HG02970 (cell line): Measurements from ENCODE around the gene DPH7.
"Not testable (repeated sequence)": the region's sequence is repeated elsewhere in the genome, so short reads cannot be mapped to it uniquely, and the experiment has no call there.

Experiments
- ATAC-seq: cut with Tn5 transposase; IDR thresholded peaks from one replicate; pipeline ENCODE4 v1.9.1; 2021; ENCODE audit warnings: mild to moderate bottlenecking, moderate library complexity, moderate number of reproducible peaks; ENCODE audit not compliant: unreplicated experiment, low FRiP score

Gene DPH7

GRCh38 chr9:137551264-137552021 is 27.3 kb downstream of the DPH7 start, which contains the start of gene MRPL41:
TSS of gene MRPL41 (plus strand) at chr9:137551879. CDS start at chr9:137552082, 203 bp downstream.
- ATAC-seq: peak; percentile 85

- ATAC-seq: not testable (repeated sequence)
Observed at GRCh38 chr9:137550958-137551263, 27.8 kb downstream of the DPH7 start.

- ATAC-seq: no peak
Observed at GRCh38 chr9:137550231-137550621, 28.5 kb downstream of the DPH7 start, which contains the start of gene PNPLA7. TSS of gene PNPLA7 (minus strand) at chr9:137550402. CDS start at chr9:137550197, 205 bp downstream.

- no peak for ATAC-seq
Observed at GRCh38 chr9:137547687-137548543, 30.8 kb downstream of the DPH7 start.

GRCh38 chr9:137545123-137545522 is 33.6 kb downstream of the DPH7 start:
- ATAC-seq: no peak

- no peak for ATAC-seq
Observed at GRCh38 chr9:137544176-137544760, 34.5 kb downstream of the DPH7 start.

- ATAC-seq: no peak
Observed at GRCh38 chr9:137543237-137543963, 35.3 kb downstream of the DPH7 start.

GRCh38 chr9:137542486-137542885 is 36.2 kb downstream of the DPH7 start:
- ATAC-seq: no peak

GRCh38 chr9:137540536-137540935 is 38.2 kb downstream of the DPH7 start:
- no peak for ATAC-seq

- ATAC-seq: no peak
Observed at GRCh38 chr9:137538058-137538457, 40.7 kb downstream of the DPH7 start.

- not testable (repeated sequence) for ATAC-seq
Observed at GRCh38 chr9:137536594-137537131, 42.1 kb downstream of the DPH7 start.

- ATAC-seq: no peak
Observed at GRCh38 chr9:137535120-137535428, 43.7 kb downstream of the DPH7 start.

- ATAC-seq: no peak
Observed at GRCh38 chr9:137534256-137535119, 44.2 kb downstream of the DPH7 start.

- ATAC-seq: not testable (repeated sequence)
Observed at GRCh38 chr9:137532891-137533468, 45.7 kb downstream of the DPH7 start.

GRCh38 chr9:137531099-137531765 is 47.5 kb downstream of the DPH7 start:
- ATAC-seq: no peak

- ATAC-seq: no peak
Observed at GRCh38 chr9:137530331-137530730, 48.4 kb downstream of the DPH7 start.

GRCh38 chr9:137524981-137525317 is 53.8 kb downstream of the DPH7 start:
- no peak for ATAC-seq

- no peak for ATAC-seq
Observed at GRCh38 chr9:137524161-137524980, 54.4 kb downstream of the DPH7 start.
